Fibroblast of villous mesenchyme (primary cell): Measurements from ENCODE around the gene ANKRD27. TPM values are rescaled to one million over a fixed set of nuclear protein-coding genes. Genes with fewer than 3 reads are reported as not detected.

Source experiments
- DNase-seq: peaks from one replicate; pipeline ENCODE4 v3.0.0-alpha.2; 2010; ENCODE audit warnings: low read depth
- H3K4me3 ChIP-seq: 2 replicates; pipeline ENCODE4 v1.5.1; 2011; ENCODE audit warnings: low read depth, mild to moderate bottlenecking, low read length
- CTCF ChIP-seq: IDR thresholded peaks from 2 replicates; pipeline ENCODE4 v1.5.1; 2012; ENCODE audit warnings: low read depth, mild to moderate bottlenecking, low read length; ENCODE audit not compliant: insufficient read depth
- total RNA-seq: library from RNA; depleted of rRNA; stranded (reverse); fragments of >200 nt; gene quantifications from 2 replicates; pipeline ENCODE4 v1.2.3, GENCODE V29; 2012

ANKRD27 gene
- total RNA-seq, 1 donor, result 37.1 TPM

DNA sequence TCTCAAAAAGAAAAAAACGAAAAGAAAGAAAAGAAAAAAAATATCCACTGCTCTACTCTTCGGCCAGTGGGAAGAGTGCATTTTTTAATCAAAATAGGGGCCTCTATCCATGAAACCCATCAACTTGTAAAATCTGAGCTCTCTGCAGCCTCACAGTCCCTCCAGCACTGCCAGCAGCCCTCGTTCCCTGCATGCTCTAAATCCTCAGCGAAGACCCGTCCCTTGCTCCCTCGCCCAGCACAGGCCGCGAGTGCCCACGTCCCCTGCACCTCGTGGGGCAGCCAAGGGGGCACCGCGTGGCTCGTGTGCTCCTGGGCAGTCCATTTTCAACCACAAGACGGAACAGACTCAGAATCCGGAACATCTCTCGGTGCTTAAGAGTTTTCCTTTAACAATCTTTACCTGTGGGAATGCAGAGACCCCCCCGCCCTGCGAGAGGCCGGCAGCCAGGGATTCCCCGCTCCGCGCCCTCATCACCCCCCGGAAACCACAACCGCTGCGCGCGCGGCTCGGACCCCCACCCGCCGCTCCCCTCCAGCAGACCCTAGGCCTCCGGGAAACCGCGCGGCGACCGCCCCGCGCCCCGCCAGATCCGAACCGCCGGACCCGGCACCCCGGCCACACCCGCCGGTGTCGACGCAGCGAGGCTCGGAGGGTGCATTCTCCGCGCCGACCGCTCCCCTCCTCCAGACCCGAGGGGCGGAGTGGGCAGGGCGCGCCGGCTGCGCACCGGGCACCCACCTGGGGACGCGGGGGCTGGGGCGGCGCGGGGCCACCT lies 638 bp downstream of the ANKRD27 start:
- H3K4me3 ChIP-seq, result peak overlapping the region; percentile 93
- no peak for DNase-seq
- TF ChIP-seq CTCF, result no peak

GRCh38 chr19:32673573-32673972 lies 1.4 kb downstream of the ANKRD27 start:
- DNase-seq, result no peak
- peak overlapping the region; percentile 93 for H3K4me3 ChIP-seq
- no peak for TF ChIP-seq CTCF

- TF ChIP-seq CTCF, result no peak
- H3K4me3 ChIP-seq, result no peak overlapping the region
- no peak for DNase-seq
These were observed 2.1 kb downstream of the ANKRD27 start for GRCh38 chr19:32672841-32673240.

DNA sequence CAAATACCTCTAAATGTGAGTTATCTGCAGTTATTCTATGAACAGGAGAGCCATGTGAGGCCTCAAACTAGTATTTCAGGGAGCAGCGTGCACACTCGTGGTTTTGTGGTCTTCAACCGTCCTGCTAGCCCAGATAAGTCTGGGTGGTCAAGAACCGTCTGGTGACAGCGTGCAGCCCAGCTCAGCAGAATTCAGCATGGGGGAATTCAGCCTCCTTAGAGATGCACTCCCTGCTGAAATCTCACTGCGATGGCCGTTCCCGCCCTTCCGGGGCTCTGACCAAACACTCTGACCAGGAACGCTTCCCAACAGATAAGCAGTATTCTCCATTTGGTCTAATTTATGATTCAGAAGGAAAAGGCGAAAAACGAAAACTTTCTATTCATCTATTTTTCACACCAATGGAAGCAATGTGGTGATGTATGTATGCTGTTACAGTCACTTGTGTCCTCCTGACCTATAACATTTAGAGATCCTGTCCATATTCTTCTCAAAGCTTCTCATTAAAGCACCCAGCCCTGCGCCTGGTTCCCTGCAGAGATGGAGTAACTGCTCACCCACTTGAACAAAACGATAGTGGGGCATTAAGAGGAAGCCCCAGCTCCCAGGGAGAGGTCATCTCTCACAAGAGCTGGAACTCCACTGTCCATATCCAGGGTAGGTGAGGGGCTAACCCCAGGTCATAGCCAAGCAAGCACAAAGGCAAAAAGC lies 2.9 kb downstream of the ANKRD27 start:
- TF ChIP-seq CTCF, result no peak
- no peak overlapping the region for H3K4me3 ChIP-seq
- DNase-seq, result peak; percentile 60

- DNase-seq, result peak; percentile 23
- TF ChIP-seq CTCF, result no peak
These were observed 5.7 kb downstream of the ANKRD27 start for GRCh38 chr19:32669310-32669709.

DNA sequence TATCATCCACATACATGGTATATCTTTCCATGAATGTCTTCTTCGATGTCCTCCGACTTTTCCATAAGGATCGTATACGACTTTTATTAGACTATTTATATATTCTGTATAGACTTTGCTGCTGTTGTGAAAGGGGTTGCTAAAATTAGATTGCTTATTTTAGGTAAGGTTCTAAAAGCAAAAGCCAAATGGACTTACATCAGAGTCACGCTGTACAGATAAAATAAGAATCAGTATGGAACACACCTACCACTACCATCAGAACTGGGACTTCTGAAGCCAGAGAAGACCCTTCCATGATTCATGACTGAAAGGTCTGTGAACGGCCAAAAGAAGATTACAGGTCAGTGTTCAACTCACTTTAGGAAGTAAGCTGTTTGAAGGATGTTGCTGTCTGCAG lies 8.9 kb downstream of the ANKRD27 start:
- DNase-seq, result no peak
- TF ChIP-seq CTCF, result no peak
- no peak overlapping the region for H3K4me3 ChIP-seq

More at GRCh38 chr19:32669310-32669709, 5.7 kb downstream of the ANKRD27 start:
- no peak overlapping the region for H3K4me3 ChIP-seq
